Left ventricle myocardium superior (tissue), 1 donor: ENCODE data around the gene FGFR2. TPM values are rescaled to one million over a fixed set of nuclear protein-coding genes. Genes with fewer than 3 reads are reported as not detected.

Experiments
- ATAC-seq: fragments of 200-7000 bp; cut with Tn5 transposase; one replicate; pipeline ENCODE4 v1.9.1; 2020; ENCODE audit warnings: mild to moderate bottlenecking, moderate library complexity
- DNase-seq: peaks from one replicate; pipeline ENCODE4 v3.0.0-alpha.2; 2020
- intact Hi-C: fragments of 100-400 bp; cut with micrococcal nuclease; formaldehyde crosslinking; loops from one replicate; pipeline ENCODE4 v1.11.0; 2022
- long read RNA-seq: library from polyadenylated mRNA; unstranded; transcript quantifications from one replicate; pipeline ENCODE4 v2.0.0, GENCODE V29; 2021
- total RNA-seq: library from RNA; stranded (reverse); fragmentation: NEBNext Ultra II Directional; extraction: Animal tissue kit (Norgen Biotek cat#: 25700); gene quantifications from one replicate; pipeline ENCODE4 v1.2.1, GENCODE V29; 2021
- donor health status: DM: no; HTN: yes; CAD: no; lungs with severe emphysema.

Gene FGFR2
- 0.17 TPM for total RNA-seq
- long read RNA-seq, result 0 reads

DNA sequence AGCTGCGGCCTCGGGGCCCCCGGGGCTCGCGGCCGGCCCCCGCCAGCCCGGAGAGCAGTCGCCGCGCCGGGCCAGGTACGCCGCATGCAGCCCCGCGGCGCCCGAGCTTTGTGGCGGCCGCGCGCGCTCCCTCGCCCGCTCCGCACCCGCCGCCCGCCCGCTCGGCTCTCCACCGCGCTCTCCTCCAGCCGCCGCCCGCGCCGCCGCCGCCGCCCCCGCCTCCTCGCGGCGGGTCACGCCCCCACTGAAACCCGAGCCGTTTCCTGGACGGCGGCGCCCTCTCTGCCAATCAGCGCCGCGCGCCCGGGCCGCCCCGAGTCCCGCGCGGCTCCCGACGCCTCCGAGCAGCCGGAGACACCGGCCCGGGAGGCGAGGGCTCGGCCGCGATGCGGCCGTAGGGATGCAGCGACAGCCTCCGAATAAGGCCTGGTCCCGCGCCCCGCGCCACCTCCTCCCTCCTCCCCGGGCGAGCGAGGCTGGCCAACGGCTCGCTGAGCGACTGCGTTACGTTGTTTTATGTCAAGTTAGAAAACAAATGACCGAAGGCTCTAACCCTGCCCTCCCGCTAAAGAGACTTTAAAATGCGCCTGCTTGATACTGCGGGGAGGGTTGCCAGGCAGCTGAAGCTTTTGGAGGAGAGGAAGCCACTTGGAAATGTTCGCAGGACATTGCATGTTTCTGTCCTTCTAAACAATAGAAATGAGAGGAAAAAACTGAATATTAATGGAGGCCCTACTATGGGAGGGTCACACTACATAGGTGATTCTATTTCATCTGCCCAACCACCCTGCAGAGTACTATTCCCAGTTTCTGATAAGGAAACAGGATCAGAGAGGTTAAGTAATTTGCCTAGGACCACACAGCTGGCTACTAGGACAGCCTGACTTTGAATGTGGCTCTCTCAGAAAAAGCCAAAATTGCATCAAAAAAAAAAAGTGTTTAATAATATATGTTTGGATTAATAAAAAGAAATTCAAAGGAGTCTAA lies at the start of gene FGFR2:
TSS of gene FGFR2 (minus strand) at position 182 of the 987 bp plus-strand sequence. CDS start 4,627 bp downstream, outside the sequence.
- intact Hi-C loops, result no loop called here
- peak; percentile 88 for DNase-seq
- ATAC-seq, result peak; percentile 99

DNA sequence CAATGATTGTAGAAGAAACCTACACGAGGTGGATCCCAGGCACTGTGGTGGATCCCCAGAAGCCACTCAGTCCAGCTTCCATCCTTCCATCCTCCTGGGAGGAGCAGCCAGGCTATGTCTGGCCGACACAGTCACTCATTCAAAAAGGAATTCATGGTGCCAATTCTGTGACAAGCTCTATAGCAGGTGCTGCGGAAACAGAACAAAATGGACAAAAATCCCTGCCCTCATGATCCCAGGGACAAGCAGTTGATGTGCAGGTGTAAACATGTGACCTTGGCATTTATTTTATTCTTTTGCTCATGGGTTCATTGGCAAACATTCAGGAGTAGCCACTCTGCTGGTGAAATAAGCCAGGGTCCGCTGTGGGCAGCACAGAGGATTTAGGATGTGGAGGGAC lies 49.2 kb upstream of the FGFR2 start:
- no peak for ATAC-seq
- intact Hi-C loops, result no loop called here

DNA sequence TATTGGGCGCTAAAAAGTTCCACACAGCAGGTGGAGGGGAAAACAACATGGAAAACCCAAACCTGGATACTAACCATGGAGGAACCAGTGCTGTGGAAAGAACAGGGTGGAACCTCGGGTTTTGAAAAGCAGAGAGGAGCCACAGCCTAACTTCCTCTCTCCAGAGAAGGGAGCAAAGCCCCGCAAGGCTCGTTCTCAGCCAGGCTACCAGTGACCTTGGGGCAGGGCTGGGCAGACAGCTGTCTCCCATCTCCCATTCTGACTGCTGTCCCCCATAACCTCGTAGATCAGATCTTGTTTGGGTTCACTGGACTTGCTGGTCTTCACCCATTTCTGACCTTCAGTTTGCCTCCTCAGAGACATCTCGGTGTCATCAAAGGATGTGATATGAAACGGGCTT lies 47.5 kb upstream of the FGFR2 start:
- intact Hi-C loops, result no loop called here
- DNase-seq, result no peak
- no peak for ATAC-seq

More for the DNA sequence above, 49.2 kb upstream of the FGFR2 start:
- DNase-seq, result no peak

DNA sequence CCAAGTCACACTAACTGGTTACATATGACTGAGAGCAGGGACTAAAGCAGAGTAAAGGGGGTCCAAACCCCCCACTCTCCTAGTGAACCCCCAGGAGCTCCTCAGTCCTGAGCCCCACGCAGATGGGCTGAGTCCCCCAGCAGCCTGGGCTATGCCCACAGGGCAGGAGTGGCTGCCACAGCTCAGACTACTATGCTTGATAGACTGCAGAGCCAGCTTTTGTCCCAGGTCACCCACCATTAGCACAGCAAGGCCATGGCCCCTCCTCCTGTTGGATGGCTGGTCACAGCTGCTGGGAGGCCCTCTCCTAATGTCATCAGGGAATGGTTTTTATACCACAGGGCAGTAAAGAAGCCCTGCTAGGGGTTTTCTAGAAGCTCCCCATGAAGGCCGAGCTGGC lies 46.3 kb upstream of the FGFR2 start:
- ATAC-seq, result no peak
- intact Hi-C loops, result no loop called here
- DNase-seq, result no peak

DNA sequence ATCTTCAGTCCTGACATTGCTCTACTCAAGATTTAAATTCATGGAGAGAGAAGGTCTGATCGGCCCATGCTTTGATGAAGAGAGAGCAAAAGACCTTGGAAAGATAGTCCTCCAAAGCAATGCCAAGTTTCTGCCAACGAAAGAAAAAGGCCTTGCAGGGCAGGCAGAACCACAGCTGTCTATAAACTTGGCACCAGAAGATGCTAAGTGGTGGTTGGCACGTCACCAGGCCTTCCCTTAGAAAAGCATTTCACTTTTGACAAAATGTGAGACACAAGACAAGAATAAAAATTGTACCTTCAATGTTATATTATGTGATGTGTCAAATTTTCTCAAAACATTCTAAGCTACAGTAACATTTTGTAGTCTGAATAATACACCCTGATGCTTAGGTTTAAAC lies 42.0 kb upstream of the FGFR2 start:
- DNase-seq, result no peak
- no peak for ATAC-seq
- intact Hi-C loops, result no loop called here

DNA sequence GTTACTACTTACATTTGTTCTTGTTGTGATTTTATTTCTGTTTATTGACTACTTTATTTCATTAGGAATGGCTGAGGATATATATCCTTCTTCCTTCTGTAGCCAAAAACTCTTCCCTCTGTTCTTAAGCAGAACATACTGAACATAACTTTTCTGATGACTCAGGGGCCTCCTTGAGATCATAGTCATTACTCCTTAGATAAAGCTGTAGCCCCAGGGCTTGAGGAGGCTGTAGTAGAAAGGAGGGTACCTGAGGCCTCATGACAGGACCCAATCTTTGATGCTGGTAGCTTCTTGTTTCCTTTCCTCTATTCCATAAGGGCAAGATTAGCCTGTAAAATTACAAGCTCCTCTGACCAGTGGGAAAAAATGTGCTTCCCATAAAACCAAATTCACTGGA lies 41.2 kb upstream of the FGFR2 start:
- no peak for ATAC-seq
- intact Hi-C loops, result no loop called here

DNA sequence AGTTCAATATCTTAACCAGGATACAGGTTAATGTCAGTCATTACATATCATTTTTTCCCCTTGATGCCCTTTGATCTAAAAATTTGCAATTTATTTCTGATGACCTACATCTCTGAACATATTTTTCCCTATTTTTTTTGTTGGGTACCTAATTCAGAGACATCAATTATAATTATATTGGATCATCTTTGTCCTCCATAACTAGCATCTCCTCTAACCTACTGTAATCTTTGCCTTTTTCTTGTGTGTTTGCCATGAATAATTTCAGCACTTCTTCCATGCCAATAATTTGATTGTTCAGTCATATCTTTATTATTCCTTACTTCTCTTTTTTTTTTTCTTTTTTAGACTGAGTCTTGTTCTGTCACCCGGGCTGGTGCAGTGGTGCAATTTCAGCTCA lies 39.2 kb upstream of the FGFR2 start:
- ATAC-seq, result no peak
- no peak for DNase-seq
- intact Hi-C loops, result no loop called here

More for the DNA sequence above, 41.2 kb upstream of the FGFR2 start:
- no peak for DNase-seq

DNA sequence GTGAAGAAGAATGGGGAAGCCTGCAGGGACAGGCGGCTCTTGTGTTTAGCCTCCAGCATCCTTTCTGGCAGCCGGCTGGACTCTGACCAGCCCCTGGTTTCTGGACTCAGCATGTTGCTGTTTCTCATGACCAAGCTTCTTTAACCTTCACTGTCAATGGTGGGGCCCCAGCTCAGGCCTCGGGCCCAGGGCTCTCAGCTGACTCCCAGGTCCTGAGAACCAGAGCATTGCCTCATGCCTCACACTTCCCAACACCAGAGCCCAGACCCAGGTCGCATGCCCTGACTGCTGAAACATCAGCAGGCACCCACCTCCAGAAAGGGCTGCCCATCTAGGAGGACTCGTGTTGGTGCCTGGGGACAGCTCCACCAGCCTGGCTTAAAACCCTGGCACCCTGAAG lies 34.8 kb upstream of the FGFR2 start:
- ATAC-seq (no peak), DNase-seq (no peak)
- intact Hi-C loops, result no loop called here

DNA sequence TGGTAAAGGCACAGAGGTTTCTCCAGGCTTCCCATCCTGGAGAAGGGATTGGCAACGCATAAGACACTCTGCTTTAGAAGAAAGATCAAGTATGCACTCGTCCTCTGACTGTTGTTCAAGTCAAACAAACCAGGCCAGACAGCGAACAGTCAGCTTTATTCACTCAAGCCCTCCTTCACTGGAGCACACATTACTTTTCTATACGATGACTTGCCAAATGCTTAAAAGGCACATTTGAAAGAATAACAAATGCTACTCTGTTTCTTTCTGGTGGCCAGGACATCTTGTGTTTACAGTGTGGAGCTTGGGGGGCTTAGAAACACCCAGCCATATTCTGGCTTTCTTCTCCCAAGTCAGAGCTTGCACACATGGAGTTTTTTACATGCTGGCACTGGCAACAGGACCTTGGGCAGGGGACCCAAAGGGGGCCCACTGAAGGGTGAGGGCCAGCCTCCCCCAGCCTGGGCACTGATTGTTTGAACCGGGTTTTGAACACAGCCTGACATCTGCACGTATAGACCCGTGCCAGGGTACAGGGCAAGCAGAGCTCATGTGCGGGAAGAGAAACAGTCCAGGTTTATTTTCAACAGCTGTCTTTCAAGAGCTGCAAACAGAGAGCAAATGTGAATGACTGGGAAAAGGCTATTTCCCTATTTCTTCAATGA lies 33.3 kb upstream of the FGFR2 start:
- DNase-seq (no peak), ATAC-seq (no peak)
- intact Hi-C loops, result no loop called here

DNA sequence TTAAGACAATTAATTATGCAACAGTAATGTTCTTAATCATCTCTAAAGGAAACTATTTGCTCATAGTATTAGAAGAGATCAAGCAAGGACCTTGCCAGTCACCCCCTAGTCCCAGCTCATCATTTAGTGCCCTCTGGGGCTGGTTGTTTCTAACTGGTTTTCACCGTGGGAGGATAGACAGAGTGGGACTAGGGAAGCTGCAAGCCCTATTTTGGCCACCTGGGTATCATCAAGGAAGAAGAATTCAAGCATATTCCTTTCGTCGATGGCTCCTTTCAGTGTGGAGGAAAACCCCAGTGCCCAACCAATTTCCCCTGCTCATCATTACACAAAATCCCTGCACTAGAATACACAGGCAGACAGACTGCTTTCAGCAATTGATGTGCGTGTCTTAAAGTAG lies 30.6 kb upstream of the FGFR2 start:
- intact Hi-C loops, result no loop called here
- DNase-seq, result no peak
- ATAC-seq, result no peak

DNA sequence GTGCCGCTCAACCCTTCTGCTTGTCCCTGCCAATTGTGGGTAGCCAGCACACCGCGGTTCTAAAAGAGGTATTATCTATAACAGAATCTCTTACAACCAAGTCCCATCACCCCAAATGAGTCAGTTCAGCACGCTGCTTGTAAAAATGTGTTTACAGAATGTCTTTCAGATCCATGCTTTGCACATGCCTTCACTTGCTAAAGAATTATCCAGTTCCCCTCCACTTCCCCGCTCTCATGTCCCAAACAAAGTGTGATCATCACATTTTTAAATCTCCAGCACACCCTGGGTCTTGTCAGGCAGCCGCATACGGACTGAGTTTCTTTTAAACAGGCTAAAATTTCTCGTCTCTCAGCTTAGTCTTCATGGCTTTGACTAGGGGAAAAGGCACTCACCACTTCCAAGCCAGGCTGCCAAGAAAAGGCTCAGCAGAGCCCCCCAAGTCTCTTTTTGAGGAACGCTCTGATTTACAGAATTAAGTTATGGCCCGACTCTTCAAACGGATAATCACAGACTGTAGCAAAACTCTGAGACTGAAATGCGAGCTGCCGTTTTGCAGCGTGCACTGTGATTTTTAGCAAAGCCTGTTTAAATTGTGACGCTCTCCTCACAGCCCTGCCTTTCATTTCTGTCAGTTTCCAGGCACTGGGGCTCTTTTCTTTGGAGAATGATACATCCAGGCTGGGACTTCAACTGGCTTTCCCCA lies 29.8 kb upstream of the FGFR2 start:
- intact Hi-C loops, result no loop called here
- no peak for ATAC-seq
- DNase-seq, result no peak

DNA sequence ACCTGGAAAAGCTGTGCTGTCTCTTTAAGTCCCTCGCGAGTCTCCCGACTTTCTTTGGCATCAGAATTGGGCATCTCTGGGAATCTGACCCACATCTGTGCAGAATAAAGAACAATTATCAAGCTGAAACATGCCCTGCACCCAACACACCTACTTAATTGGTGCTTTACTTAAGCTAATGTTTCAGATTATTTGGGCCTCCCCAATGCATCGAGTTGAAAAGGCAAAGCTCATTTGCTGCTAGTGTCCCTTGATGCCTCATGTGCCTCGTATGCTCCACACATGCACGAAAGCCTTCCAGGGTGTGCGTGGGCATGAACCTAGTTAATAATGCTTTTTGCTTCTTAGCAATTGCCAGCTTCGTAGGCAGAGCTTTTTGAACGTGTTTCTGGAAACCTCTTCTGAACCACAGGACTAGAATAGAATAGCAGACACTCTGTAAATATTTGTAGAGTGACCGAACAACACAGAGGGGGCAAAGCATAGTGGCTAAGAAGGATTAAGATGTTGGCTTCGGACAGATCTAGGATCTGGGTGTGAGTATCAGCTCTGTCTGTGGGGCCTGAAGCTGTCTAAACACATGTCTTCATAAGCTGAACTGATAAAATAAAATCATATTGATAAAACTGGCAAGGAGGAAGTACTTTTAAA lies 26.7 kb upstream of the FGFR2 start:
- intact Hi-C loops, result no loop called here
- ATAC-seq, result no peak

DNA sequence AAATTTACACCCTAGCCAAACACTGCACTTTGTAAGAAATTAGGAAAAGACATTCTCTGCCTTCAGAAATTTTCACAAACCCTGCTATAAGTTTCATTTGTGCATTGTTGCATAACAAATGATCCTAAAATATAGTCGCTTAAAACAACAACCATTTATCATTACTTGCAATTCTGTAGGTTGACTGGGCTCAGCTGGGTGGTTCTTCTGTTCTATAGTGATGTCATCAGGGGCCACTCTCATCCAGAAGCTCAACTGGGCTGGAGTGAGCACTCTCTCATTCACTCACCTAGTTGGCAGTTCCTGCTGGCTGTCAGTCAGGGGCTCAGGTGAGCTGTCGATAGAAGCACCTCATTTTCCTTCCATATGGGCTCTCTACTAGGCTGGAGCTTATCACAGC lies 20.7 kb upstream of the FGFR2 start:
- intact Hi-C loops, result loop anchor here (10.0 kb wide), 1 partner anchor 674 kb away; no protein-coding TSS in a partner anchor
- DNase-seq (no peak), ATAC-seq (no peak)

More for the DNA sequence above, 26.7 kb upstream of the FGFR2 start:
- DNase-seq, result no peak

DNA sequence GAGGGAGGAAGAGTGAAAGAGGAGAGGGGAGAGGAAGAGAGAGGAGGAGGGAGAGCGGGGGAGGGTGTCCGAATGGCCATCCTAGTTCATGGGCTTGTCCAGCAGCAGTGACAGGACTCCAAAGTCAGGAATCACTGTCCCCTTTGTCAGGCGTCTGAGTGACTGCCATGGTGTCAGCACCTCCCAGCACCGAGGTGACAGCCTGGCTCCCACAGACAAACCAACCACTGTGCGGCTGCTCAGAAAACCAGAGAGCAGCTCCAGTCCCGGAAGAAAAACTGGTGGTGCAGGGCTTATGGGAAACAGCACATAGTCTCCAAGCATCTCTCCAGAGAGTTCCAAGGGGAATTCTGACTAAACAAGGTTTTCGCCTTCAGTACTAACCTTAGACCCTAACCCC lies 18.9 kb upstream of the FGFR2 start:
- intact Hi-C loops, result loop anchor here (10.0 kb wide), 1 partner anchor 672 kb away; no protein-coding TSS in a partner anchor
- ATAC-seq, result no peak
- DNase-seq, result no peak

DNA sequence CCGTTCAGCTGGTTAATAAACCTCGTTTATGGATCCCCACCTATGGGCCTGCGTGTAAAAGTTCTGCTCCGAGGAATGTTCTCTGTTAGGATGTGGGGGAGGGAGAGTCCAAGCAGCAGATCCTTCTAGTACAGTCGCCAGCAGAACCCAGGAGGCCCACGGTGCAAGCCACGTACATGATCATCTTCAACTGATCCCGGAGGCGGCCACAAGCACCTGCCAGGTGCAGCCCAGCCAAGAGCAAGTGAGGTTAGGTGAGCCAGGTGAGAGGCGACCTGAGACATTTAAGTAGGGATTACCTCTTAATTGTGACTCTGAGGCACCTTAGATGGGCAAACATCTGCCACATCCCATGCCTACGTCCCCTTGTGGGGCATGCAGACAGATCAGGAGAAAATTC lies 18.0 kb upstream of the FGFR2 start:
- no peak for DNase-seq
- ATAC-seq, result no peak
- intact Hi-C loops, result loop anchor here (10.0 kb wide), 1 partner anchor 671 kb away; no protein-coding TSS in a partner anchor

DNA sequence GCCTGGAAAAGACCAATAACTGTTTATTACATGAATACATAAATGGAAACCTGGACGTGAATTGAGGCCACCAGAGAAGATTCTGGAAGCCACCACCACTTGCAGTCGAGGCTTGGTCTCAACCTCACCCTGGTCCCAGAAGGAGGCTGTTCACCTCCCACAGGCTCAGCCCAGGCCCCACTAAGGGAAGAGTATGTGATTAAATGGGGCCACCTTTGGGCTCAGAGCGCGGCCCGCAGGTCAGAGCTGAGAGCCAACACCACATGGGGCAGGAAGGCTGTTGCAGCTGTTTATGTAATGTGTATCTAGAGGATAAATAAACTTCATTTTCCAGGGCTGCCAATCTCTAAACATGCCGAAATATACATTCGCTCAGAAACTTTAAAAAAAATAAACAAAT lies 17.6 kb upstream of the FGFR2 start:
- ATAC-seq (no peak), DNase-seq (no peak)
- intact Hi-C loops, result loop anchor here (10.0 kb wide), 1 partner anchor 671 kb away; no protein-coding TSS in a partner anchor

DNA sequence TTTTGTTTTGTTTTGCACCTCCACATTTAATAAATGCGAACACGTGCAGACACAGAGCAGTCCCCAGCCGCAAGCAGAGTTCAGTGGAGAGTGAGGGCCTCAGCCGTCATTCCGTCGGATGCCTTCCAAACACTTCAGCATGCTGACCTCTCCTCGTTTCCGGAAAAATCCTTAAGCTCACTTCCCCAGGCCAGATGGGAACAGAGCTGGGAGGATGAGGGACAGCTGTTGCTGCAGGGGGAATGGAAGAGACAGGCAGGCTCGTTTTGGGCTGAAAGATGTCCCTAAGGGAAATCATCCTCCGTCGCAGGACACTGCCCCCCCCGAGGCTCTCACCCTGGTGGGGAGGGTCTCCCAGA lies 17.2 kb upstream of the FGFR2 start:
- ATAC-seq (peak; percentile 84), DNase-seq (no peak)
- intact Hi-C loops, result loop anchor here (10.0 kb wide), 1 partner anchor 671 kb away; no protein-coding TSS in a partner anchor

DNA sequence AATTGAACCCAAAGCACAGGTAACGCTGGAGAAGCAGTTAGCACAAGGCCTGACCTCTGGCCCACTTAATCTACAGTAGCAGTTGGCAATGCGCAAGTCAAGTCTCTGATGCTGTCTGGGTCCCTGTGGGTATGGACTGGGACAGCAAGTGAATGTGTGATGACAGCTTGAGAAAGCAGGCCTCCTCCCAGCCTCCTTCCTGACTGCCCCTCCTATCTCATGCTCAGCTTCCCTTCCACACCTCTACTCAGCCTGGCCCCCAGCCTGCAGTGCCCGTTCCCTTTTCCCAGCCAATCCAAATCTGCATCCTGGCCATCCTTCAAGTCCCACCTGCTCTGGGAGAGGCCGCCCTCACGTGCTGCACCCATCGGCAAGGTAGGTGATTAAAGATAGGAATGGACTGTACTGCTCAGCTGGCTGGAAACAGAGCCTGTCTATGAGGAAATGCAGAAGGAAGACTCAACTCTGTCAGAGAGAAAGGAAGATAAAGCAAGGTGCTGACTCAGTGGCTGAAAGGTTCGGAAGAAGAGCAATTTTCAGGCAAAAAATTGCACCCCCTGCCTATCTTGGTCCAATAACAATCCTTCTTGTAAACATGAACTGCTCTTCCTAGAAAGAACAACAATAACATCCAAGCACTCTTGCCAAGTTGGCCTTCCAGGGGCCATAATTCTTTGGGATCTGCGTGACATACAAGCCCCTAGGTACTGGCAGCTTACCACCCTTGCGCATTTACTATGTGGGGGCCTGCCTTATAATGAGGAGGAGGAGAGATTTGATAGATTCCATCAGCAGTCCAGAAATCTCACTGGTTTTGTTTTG lies 16.6 kb upstream of the FGFR2 start:
- ATAC-seq, result no peak
- intact Hi-C loops, result loop anchor here (10.0 kb wide), 1 partner anchor 670 kb away; no protein-coding TSS in a partner anchor
- DNase-seq, result no peak
